ENCODE measurements around the gene LSM12. TPM values are rescaled to one million over a fixed set of nuclear protein-coding genes. Genes with fewer than 3 reads are reported as not detected.
A peak's percentile ranks its signal among the peaks of the same experiment; 100 is the strongest.
"Not testable (repeated sequence)": the region's sequence is repeated elsewhere in the genome, so short reads cannot be mapped to it uniquely, and the experiment has no call there.

LSM12 gene
- total RNA-seq, 2 donors from 2014 or later = 37.5 to 38.2 TPM

DNA sequence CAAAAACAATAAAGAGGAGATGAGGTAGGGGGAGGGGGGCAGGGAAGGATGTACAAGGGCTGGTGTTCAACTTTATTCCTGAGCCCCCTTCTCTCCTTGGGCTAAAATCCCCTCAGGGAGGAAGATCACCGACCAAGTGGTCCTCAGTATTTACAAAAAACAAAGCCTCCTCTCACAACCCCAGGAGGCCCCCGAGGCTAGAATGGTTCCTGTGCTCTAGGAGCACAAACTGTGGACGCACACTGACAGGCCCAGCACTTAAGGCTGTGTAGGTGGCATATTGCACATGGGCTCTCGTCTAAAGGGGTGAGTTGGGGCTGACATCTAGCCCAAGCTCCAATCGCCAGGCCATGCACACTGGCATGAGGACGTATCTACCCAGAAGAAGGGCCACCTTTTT lies 35.4 kb upstream of the LSM12 start:
- intact Hi-C loops (cut with DNase I); DNase-seq (ENCODE audit: low spot score): not testable (repeated sequence)

DNA sequence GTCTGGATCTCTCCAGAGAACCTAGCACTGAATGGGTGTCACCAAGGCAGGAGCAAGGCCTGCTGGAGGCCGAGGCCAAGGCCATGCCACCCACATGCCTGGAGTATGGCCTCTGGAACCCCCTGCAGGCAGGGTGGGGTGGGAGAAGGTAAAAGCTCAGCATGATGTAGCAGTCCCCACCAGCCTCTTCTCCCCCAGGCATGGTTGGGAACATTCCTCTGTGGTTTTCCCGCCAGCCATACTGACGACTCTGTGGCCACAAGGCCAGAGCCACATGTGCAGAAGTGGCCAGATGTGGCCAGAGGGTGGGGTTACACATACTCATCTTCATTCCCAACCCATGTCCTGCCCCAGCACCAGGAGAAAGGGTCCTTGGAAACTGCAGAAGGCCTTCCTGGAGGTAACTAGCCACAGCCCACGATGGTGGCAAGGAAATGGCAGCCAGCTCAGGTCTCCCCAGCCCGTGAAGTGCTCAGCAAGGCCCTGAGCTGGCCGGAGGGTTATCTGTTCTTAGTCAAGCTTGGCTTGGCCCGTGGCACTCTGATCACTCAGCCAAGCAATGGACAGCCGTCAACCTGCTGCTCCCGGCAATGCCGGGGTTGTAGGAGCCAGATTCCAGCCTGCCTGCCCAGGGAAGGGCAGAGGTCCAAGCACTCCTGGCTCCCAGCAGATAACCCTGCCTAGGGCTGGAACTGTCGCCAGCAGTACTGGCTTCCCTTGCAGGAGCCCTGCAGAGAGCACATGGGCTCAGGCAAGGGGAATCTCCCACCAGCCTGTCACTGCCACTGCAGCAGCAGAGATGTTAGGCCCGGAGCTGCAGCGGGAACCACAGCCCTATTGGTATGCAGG lies 30.9 kb upstream of the LSM12 start:
- no peak for DNase-seq (ENCODE audit: low spot score)
- intact Hi-C loops (cut with DNase I) = no loop called here

- intact Hi-C loops (cut with DNase I) = no loop called here
- DNase-seq (ENCODE audit: low spot score) = peak; percentile 89
Measured at GRCh38 chr17:44095647-44096496, 29.4 kb upstream of the LSM12 start.

DNA sequence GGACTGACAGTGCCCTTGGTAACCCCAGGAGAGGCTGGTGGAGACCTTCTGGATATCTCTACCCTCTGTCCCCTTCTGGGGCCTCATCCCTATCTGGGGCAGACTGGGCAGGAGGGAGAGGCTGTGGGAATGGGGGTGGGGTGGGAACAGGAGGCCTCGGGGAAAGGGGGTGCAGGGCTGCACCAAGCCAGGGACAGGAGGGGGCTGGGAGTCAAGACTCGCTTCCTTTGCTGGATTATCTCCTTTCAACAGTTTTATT lies 28.8 kb upstream of the LSM12 start:
- no peak for DNase-seq (ENCODE audit: low spot score)
- intact Hi-C loops (cut with DNase I) = no loop called here

DNA sequence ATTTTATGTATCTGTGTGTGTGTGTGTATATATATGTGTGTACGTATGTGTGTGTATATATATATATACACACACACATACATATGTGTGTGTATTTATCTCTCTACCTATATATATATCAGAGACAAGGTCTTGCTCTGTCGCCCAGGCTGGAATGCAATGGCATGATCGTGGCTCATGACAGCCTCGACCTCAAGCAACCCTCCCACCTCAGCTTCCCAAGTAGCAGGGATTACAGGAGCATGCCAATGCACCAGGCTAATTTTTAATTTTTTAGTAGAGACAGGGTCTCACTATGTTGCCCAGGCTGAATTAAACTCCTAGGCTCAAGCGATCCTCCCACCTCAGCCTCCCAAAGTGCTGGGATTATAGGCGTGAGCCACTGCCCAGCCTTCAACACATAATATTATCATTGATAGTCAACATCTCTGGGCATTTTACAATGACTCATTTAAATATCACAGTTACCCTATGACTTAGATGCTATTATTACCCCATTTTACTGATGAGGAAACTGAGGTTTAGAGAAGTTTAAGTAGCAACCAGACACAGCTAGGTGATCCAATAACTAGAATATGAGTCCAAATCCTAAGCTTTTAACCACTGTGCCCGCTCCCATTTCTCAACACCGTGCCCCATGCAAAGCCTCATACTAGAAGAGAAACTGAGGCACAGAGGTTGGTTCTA lies 28.4 kb upstream of the LSM12 start:
- no peak for DNase-seq (ENCODE audit: low spot score)
- intact Hi-C loops (cut with DNase I) = no loop called here

DNA sequence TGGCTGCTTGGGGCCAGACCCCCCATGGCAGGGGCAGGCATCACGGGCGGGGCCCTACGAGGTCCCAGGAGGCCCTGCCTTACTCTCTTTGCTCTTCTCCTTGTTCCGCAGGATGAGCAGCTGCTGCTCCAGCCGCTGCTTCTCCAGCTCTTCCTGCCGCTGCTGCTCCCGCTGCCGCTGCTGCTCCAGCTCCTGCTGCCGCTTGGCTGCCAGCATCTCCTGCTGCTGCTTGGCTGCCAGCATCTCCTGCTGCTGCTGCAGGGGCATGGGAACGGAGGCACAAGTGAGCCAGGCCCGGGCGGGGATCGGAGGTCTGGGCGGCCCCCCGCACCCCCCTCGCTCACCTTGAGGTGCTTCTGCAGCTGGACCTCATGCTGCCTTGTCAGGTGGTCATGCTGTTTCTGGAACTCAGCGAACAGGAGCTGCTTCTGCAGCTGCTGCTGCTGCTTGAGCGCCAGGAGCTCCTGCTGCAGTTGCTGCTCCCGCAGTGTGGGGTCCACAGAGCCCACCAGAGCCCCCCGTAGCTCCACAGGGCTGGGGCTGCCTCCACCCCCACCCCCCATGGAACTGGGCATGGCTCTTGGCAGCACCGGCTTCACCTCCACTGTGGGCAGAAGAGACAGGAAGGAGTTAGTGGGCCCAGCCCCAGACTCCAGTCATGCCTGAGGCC lies 26.9 kb upstream of the LSM12 start:
- intact Hi-C loops (cut with DNase I) = no loop called here
- no peak for DNase-seq (ENCODE audit: low spot score)

DNA sequence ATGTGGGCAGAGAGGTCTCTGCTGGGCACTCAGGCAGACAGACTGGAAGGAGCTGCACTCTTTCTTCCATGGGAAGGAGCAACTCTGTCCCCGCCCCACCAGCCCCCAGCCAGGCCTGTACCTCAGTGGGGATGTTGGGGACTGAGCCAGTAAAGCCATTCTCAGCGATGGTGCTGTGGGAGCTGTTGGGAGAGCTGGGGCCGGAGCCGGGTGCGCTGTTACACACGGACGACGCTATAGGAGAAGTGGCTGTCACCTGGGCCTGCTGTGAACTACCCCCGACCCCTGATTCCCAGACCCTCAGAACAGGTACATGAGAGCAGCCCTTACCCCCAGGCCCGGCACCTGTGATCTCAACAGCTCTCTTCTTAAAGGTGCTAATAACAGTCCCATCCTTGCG lies 25.6 kb upstream of the LSM12 start:
- intact Hi-C loops (cut with DNase I) = no loop called here
- no peak for DNase-seq (ENCODE audit: low spot score)

GRCh38 chr17:44091200-44091997 lies 24.9 kb upstream of the LSM12 start:
- intact Hi-C loops (cut with DNase I) = no loop called here
- no peak for DNase-seq (ENCODE audit: low spot score)

GRCh38 chr17:44088254-44088653 lies 21.8 kb upstream of the LSM12 start:
- intact Hi-C loops (cut with DNase I) = no loop called here
- no peak for DNase-seq (ENCODE audit: low spot score)

GRCh38 chr17:44087319-44087718 lies 20.8 kb upstream of the LSM12 start:
- no peak for DNase-seq (ENCODE audit: low spot score)
- intact Hi-C loops (cut with DNase I) = no loop called here

- intact Hi-C loops (cut with DNase I) = no loop called here
- no peak for DNase-seq (ENCODE audit: low spot score)
Measured at GRCh38 chr17:44086364-44087311, 20.2 kb upstream of the LSM12 start.

DNA sequence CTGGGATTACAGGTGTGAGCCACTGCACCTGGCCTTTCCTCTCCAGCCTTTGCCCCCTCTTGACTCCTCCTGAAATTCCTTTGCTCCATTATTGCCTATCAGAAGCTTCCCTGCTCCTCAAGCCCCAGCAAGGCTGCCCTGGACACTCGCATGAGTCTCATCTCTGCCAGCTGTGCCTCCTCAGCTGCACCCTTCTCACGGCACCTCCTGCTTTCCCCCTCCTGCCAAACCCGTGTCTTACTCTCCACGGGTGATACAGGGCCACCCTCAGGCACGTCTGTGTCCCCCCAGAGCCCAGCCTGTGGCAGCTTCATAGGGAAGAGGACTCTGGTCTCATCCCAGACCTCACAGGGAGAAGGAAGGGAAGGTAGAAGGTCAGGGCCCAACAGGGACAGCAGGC lies 19.4 kb upstream of the LSM12 start:
- no peak for DNase-seq (ENCODE audit: low spot score)
- intact Hi-C loops (cut with DNase I) = no loop called here

DNA sequence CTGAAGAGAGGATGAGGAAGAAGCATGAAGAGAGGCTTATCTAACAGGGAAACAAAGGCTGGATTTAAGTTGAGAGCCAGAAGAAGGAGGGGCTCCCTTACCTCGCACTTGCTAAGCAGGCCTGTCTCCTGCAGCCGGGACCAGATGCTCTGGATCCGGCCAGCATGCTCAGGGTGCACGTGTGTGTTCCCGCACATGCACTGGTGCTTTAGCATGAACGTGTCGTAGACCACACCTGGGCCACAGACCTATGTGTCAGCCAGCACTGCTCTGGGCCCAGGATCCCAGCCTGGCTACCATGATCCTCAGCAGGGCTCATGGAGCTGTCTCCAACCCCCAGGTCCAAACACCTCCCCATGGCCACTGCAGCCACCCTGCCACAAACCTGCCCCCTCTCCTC lies 18.4 kb upstream of the LSM12 start:
- DNase-seq (ENCODE audit: low spot score) = no peak
- intact Hi-C loops (cut with DNase I) = no loop called here

- DNase-seq (ENCODE audit: low spot score) = no peak
- intact Hi-C loops (cut with DNase I) = no loop called here
Measured at GRCh38 chr17:44084131-44084538, 17.7 kb upstream of the LSM12 start.

DNA sequence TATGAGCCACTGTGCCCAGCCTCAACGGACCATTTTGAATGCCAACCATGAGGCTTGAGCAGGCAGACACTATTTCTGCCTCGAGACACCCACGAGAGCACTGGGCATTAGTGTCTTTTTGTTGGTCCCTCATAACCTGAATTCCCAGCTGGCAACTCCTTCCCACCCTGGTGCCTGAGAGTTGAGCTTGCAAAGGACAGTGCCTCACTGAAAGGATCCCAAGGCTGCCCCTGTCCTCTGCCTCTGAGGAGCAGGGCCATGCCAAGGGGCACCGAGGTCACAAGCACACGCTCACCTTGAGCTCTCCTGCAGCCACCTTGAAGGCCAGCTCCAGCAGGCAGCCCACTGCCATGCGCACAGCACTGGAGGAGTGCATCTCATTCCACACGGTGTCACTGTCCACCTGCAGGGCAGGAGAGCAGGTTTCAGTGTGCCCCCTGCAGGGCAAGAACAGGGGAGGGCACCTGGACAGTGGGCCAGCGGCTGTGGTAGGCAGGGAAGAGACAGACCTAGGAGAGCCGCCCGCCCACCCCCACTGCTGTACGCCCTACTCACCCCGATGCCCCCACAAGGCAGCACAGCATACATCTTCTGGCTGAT lies 16.9 kb upstream of the LSM12 start:
- no peak for DNase-seq (ENCODE audit: low spot score)
- intact Hi-C loops (cut with DNase I) = no loop called here

GRCh38 chr17:44082256-44082927 lies 15.9 kb upstream of the LSM12 start:
- intact Hi-C loops (cut with DNase I) = no loop called here

GRCh38 chr17:44081681-44082080 lies 15.2 kb upstream of the LSM12 start:
- intact Hi-C loops (cut with DNase I) = no loop called here
- no peak for DNase-seq (ENCODE audit: low spot score)

More at GRCh38 chr17:44082256-44082927, 15.9 kb upstream of the LSM12 start:
- no peak for DNase-seq (ENCODE audit: low spot score)
